Fibroblast of the aortic adventitia (primary cell): Measurements from ENCODE around the gene PRKCD. TPM values are rescaled to one million over a fixed set of nuclear protein-coding genes. Genes with fewer than 3 reads are reported as not detected.
A peak's percentile ranks its signal among the peaks of the same experiment; 100 is the strongest.

Source experiments
- DNase-seq: peaks from one replicate; pipeline ENCODE4 v3.0.0-alpha.2; 2010; ENCODE audit warnings: low read depth
- H3K4me3 ChIP-seq: 2 replicates; pipeline ENCODE4 v1.5.1; 2011; ENCODE audit warnings: low read depth, mild to moderate bottlenecking, control low read depth, low read length, moderate library complexity
- total RNA-seq: library from RNA; depleted of rRNA; stranded (reverse); fragments of >200 nt; gene quantifications from 2 replicates; pipeline ENCODE4 v1.2.3, GENCODE V29; 2012; ENCODE audit warnings: low replicate concordance
- TF ChIP-seq, protein P1 (sequence below): IDR thresholded peaks from 2 replicates; pipeline ENCODE4 v1.5.1; 2011; ENCODE audit warnings: mild to moderate bottlenecking, low read length, control low read depth, inconsistent platforms; ENCODE audit not compliant: insufficient read depth

The PRKCD gene
- total RNA-seq, 1 donor, result 2.9 TPM

DNA sequence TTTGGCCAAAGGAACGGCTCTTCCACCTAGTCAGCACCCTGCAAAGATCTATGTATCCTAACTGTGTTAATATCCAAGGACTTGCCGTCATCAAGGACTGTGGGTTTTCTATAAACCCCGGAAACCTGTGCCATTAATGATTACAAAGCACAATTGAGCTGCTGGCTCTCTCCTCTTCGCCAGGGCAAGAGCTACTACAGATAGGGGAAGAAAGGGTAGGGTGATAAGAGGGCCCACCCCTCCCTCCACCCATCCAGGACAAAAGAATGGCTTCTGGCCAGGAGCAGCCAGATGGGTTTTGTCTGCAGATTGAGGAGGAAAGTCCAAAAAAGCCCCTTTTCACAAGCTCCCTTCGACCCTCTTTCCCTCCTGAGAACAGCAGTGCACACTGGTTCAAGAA lies 40.7 kb upstream of the PRKCD start:
- no peak overlapping the region for H3K4me3 ChIP-seq
- TF ChIP-seq, protein P1, sequence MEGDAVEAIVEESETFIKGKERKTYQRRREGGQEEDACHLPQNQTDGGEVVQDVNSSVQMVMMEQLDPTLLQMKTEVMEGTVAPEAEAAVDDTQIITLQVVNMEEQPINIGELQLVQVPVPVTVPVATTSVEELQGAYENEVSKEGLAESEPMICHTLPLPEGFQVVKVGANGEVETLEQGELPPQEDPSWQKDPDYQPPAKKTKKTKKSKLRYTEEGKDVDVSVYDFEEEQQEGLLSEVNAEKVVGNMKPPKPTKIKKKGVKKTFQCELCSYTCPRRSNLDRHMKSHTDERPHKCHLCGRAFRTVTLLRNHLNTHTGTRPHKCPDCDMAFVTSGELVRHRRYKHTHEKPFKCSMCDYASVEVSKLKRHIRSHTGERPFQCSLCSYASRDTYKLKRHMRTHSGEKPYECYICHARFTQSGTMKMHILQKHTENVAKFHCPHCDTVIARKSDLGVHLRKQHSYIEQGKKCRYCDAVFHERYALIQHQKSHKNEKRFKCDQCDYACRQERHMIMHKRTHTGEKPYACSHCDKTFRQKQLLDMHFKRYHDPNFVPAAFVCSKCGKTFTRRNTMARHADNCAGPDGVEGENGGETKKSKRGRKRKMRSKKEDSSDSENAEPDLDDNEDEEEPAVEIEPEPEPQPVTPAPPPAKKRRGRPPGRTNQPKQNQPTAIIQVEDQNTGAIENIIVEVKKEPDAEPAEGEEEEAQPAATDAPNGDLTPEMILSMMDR, result no peak
- no peak for DNase-seq

DNA sequence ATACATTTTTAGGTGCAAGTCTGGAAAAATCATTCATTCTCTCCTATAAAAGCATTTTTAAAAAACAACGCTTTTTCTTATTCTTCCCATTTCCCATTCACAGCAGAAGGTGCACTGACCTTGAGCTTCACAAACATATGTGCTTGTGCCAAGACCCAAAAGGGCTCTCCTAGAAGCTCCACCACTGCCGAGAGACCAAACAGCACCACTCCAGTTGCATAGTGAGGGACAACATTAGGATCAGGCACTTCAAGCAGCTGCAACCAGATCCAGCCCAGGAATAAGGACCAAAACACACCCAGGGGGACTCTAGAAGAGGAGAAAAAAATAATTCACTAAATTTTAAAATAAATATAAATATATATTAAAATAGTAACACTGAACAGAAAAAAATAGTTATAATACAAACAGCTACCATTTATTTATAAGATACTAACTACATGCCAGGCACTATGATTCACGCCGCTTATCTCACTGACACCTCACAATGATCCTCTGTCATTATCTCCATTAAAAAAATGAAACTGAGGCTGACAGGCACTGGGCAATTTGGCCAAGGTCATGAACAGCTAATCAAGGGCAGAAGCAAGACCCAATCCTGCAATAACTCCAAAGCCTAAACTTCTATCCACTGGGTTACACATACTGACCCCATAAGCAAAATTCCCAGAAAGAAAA lies 38.6 kb upstream of the PRKCD start:
- H3K4me3 ChIP-seq, result no peak overlapping the region
- DNase-seq, result no peak
- TF ChIP-seq, protein P1, result no peak

DNA sequence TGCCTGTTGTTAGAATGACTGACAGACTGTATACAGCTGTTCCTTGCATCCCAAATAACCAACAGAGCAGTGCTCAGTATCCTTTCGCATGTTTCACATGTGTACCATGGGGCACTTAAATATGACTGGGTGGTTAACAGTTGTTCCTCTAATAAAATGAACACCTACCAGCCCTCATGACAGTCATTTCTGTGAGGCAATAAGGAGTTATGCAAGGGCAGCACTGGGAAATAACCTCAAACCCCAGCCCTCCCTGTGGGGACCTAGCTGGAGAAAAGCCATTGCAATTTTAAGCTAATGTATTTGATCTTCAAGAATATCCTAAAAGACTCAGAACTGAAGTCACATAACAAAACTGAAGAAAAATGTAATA lies 38.1 kb upstream of the PRKCD start:
- no peak overlapping the region for H3K4me3 ChIP-seq
- TF ChIP-seq, protein P1, result no peak
- DNase-seq, result no peak

DNA sequence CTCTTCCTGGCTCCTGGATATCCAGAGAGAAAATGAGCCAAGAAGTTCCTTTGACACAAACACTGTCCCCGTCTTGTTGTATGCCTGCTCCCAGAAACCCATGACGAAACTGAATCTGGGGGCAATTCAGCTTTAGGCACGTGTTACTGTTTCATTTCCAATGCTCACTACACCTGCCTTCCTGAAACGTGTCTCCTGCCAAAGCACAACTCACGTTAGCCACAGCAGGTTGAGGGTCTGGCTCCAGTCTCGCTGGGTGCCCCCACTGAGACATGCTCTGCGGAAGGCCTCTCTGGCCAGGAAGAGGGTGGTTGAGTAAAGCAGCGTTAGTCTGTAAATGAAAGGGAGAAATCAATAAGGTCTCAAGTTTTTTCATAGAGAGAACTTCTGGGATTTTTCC lies 37.5 kb upstream of the PRKCD start:
- no peak for DNase-seq
- TF ChIP-seq, protein P1, result no peak
- H3K4me3 ChIP-seq, result no peak overlapping the region

DNA sequence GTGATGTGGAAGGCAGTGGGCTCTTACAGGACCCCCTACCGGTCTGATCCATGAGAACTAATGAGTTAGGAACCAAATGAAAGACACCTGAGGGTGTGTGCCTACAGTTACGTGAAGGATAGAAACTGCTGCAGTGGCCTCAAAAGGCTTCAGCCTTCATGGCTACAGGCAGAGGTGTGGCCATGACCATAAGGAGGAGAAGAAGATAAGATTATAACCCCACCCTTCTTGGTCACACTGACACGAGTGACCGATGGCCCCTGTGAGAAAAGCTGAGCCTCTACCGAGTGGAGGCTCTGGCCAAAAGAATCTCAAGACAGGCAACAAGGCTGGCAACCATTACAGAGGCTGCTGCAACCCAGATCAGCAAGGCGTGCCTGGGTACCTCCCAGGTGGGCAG lies 37.1 kb upstream of the PRKCD start:
- DNase-seq, result no peak
- TF ChIP-seq, protein P1, result no peak
- no peak overlapping the region for H3K4me3 ChIP-seq

DNA sequence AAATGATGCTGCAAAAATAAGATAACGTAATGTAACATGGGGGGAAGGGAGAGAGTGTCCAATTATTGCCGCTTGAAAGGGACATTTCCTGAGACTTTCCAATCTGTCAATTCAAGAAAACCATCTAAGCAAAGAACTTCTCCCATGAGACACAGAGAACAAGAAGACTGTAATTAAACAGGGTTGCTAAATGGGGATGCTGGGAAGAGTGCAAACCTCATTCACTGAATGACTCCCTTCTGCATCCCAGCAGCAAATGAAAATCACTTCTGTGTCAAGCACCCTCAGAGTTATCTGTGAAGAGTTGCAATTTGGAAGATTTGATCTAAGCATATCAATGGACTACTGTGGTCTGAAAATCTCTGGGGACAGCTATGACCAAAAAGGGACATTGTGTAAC lies 34.4 kb upstream of the PRKCD start:
- no peak for DNase-seq
- H3K4me3 ChIP-seq, result no peak overlapping the region
- TF ChIP-seq, protein P1, result no peak

DNA sequence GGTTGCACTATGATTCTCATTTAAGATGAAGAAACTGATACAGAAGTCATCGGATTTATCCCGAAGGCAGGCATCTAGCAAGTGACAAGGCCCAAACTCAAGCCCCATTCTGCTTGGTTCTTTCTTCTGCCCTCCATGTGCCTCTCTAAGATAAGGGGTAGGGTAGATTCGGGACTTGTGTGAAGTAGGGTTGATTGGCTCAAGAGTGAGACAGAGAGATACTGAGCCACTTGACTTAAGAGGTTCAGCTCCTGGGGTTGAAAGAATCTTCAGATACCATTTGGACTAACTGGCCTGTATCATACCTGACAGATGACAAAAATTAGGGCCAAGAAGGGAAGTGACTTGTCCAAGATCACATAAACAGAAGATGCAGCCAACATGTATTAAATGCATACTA lies 31.7 kb upstream of the PRKCD start:
- H3K4me3 ChIP-seq, result peak overlapping the region; percentile 95
- TF ChIP-seq, protein P1, result no peak
- DNase-seq, result no peak
